Activated CD8-positive, alpha-beta memory T cell treated with anti-CD3 and anti-CD28 coated beads, Interleukin-2, amount 50 U/mL, for 1 hour (primary cell): ENCODE measurements around the gene PROSER1.
"Not testable (repeated sequence)": the region's sequence is repeated elsewhere in the genome, so short reads cannot be mapped to it uniquely, and the experiment has no call there.

Experiments used
- DNase-seq: peaks from one replicate; pipeline ENCODE4 v3.0.0-alpha.2; 2020; ENCODE audit errors: extremely low read depth

Gene PROSER1

GRCh38 chr13:39025433-39025839, 12.5 kb downstream of the PROSER1 start:
- DNase-seq = no peak

- DNase-seq = no peak
These were observed 14.1 kb downstream of the PROSER1 start for GRCh38 chr13:39023761-39024160.

- DNase-seq = no peak
These were observed 14.6 kb downstream of the PROSER1 start for GRCh38 chr13:39023316-39023715.

- DNase-seq = no peak
These were observed 16.9 kb downstream of the PROSER1 start for GRCh38 chr13:39020853-39021462.

- DNase-seq = no peak
These were observed 21.1 kb downstream of the PROSER1 start for GRCh38 chr13:39016787-39017186.

GRCh38 chr13:39016087-39016486, 21.8 kb downstream of the PROSER1 start:
- no peak for DNase-seq

- DNase-seq = no peak
These were observed 24.4 kb downstream of the PROSER1 start for GRCh38 chr13:39013462-39013861.

- no peak for DNase-seq
These were observed 25.3 kb downstream of the PROSER1 start for GRCh38 chr13:39012608-39013007.

GRCh38 chr13:39006371-39007111, 31.3 kb downstream of the PROSER1 start:
- not testable (repeated sequence) for DNase-seq

- no peak for DNase-seq
These were observed 39.1 kb downstream of the PROSER1 start for GRCh38 chr13:38998739-38999138.

- no peak for DNase-seq
These were observed 44.5 kb downstream of the PROSER1 start for GRCh38 chr13:38993381-38993780.

GRCh38 chr13:38990693-38991092, 47.2 kb downstream of the PROSER1 start, which contains the start of gene STOML3:
TSS of gene STOML3 (minus strand) at chr13:38990831. CDS start at chr13:38990721, 110 bp downstream.
- no peak for DNase-seq

GRCh38 chr13:38981096-38981495, 56.8 kb downstream of the PROSER1 start:
- DNase-seq = no peak

- no peak for DNase-seq
These were observed 57.2 kb downstream of the PROSER1 start for GRCh38 chr13:38980750-38981078.

- no peak for DNase-seq
These were observed 57.8 kb downstream of the PROSER1 start for GRCh38 chr13:38979891-38980749.

GRCh38 chr13:38970380-38971051, 67.4 kb downstream of the PROSER1 start:
- no peak for DNase-seq

GRCh38 chr13:38969187-38969586, 68.7 kb downstream of the PROSER1 start:
- DNase-seq = no peak

GRCh38 chr13:38967446-38967845, 70.4 kb downstream of the PROSER1 start:
- DNase-seq = no peak

GRCh38 chr13:38965281-38965680, 72.6 kb downstream of the PROSER1 start:
- no peak for DNase-seq

GRCh38 chr13:38960175-38960574, 77.7 kb downstream of the PROSER1 start:
- no peak for DNase-seq
